Keratinocyte (primary cell): Measurements from ENCODE around the gene DOP1A.

Experiments
- EZH2 ChIP-seq: IDR thresholded peaks from one replicate; pipeline ENCODE4 v1.6.1; 2012; ENCODE audit warnings: inconsistent platforms, mild to moderate bottlenecking, low read length, moderate library complexity
- TF ChIP-seq, protein P1 (sequence below), 3 experiments: IDR thresholded peaks in 1 of 3; conservative IDR thresholded peaks in 1 of 3; optimal IDR thresholded peaks in 1 of 3; 2 replicates in 2 of 3; 3 replicates in 1 of 3; pipeline versions ENCODE3 to v1.5.1; 2011; ENCODE audit warnings: low read length in 3 of 3, mild to moderate bottlenecking in 3 of 3, moderate library complexity in 2 of 3, control low read depth in 1 of 3, inconsistent platforms in 1 of 3; ENCODE audit not compliant: insufficient read depth in 2 of 3; ENCODE audit errors: extremely low read depth in 1 of 3

GRCh38 chr6:83198486-83199172, 131.2 kb downstream of the DOP1A start:
- TF ChIP-seq, protein P1, sequence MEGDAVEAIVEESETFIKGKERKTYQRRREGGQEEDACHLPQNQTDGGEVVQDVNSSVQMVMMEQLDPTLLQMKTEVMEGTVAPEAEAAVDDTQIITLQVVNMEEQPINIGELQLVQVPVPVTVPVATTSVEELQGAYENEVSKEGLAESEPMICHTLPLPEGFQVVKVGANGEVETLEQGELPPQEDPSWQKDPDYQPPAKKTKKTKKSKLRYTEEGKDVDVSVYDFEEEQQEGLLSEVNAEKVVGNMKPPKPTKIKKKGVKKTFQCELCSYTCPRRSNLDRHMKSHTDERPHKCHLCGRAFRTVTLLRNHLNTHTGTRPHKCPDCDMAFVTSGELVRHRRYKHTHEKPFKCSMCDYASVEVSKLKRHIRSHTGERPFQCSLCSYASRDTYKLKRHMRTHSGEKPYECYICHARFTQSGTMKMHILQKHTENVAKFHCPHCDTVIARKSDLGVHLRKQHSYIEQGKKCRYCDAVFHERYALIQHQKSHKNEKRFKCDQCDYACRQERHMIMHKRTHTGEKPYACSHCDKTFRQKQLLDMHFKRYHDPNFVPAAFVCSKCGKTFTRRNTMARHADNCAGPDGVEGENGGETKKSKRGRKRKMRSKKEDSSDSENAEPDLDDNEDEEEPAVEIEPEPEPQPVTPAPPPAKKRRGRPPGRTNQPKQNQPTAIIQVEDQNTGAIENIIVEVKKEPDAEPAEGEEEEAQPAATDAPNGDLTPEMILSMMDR (optimal IDR thresholded peaks at IDR 0.05 in 1 of 3, IDR thresholded peaks at IDR 0.05 in 1 of 3, conservative IDR thresholded peaks at IDR 0.05 in 1 of 3; ENCODE audit: extremely low read depth in 1 of 3, insufficient read depth in 2 of 3, low read length in 3 of 3) = no peak
- TF ChIP-seq EZH2 = no peak
